Urothelium cell line (cell line): Measurements from ENCODE around the gene PAN3.

Experiments
- DNase-seq: peaks from one replicate; pipeline ENCODE4 v3.0.0; 2011; ENCODE audit warnings: low spot score, mixed read lengths
- FAIRE-seq: peaks from 2 replicates; lab custom pipeline; 2011; peaks lifted over from hg19 to GRCh38; lab: Jason Lieb, UNC

The PAN3 gene

GRCh38 chr13:28204690-28205443, 66.5 kb downstream of the PAN3 start:
- FAIRE-seq (no peak), DNase-seq (no peak)

GRCh38 chr13:28218679-28219078, 80.3 kb downstream of the PAN3 start:
- FAIRE-seq: no peak
- DNase-seq: no peak

GRCh38 chr13:28219408-28220099, 81.2 kb downstream of the PAN3 start:
- FAIRE-seq: no peak
- DNase-seq: no peak

DNA sequence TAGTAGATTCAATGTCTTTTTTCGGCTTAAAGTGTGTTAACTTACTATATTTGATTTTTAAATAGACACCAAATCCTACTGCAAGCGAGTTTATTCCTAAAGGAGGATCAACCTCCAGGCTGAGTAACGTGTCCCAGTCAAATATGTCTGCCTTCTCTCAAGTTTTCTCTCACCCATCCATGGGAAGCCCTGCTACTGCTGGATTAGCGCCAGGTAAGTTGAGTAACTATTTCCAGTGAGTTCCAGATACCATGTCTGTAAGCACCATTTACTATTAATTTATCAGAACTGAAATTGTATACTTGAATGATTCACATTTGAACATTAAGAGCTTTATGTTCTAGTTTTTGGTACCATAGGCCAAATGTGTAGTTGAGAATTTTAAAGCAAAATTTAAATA, 81.8 kb downstream of the PAN3 start:
- DNase-seq (no peak), FAIRE-seq (no peak)

DNA sequence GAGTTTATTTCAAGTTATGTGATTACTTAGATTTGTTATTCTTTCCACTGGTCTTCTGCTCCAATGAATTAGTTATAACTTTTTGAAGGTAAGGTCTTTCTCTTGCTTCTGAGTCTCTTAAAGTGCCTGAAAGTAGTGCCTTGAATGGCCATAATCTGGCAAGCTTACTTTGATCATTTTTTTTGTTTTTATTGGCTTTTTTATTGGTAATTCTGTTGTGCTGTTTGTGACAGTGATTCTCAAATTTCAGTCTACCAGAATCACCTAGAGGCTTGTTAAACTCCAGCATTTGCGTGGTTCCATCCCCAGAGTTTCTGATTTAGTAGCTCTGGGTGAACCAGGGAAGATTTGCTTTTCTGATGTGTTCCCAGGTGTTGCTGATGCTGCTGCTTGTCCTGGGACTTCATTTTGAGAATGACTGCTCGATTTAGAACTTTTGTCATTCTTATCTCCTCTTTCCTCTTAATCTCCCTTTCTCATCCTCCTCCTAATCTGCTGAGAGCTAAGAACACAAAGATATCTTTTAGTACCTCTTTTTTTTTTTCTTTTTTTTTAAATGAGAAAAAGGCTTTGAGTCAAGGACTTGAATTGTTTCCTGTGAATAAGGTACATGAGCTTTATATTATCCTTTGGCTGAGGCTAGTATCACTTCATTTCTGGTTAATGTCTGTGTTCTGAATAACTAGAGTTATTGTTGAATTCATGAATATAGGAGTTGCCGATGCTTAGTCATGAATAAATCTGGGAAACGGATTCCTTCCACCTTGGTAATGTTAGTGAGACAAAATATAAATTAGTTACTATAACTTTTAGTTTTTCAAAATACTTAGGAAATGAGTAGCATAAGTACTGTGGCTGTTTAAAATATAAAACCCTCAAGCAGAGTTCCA, 91.4 kb downstream of the PAN3 start:
- DNase-seq: no peak
- FAIRE-seq: no peak

DNA sequence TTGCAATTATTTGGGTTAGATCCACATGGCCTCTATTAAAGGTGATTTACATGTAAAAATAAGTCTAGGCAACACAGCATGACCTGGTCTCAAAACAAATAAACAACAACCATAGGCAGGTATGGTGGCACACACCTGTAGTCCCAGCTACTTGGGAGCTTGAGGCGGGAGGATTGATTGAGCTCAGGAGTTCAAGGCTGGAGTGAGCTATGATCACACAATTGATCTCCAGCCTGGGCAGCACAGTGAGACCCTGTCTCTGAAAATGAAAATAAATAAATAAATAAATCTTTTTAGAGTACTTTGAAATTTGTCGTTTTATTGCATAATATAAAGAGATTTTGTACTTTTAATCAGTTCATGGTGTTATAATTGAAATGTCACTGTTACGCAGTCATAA, 93.3 kb downstream of the PAN3 start:
- no peak for FAIRE-seq
- no peak for DNase-seq

GRCh38 chr13:28237944-28238343, 99.6 kb downstream of the PAN3 start:
- DNase-seq (no peak), FAIRE-seq (no peak)

DNA sequence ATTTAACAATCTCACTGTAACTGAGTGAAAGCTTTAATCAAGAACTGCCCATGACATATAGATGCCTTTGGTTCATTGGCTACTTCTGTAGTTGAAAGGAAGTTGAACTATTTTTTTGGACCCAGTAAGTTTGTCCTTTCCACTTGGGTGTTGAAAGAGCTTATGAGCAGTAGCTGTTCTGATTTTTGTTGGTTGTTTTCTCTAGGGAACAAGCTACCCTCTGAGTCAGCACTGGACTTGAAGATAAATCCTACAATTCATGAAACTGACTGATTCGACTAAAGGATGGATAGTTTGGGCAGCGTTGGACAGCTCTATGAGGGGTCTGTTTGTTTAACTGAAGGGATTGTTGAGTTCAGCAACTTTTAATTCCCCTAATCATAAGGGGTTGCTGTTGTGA, 101.0 kb downstream of the PAN3 start:
- DNase-seq: no peak
- no peak for FAIRE-seq

DNA sequence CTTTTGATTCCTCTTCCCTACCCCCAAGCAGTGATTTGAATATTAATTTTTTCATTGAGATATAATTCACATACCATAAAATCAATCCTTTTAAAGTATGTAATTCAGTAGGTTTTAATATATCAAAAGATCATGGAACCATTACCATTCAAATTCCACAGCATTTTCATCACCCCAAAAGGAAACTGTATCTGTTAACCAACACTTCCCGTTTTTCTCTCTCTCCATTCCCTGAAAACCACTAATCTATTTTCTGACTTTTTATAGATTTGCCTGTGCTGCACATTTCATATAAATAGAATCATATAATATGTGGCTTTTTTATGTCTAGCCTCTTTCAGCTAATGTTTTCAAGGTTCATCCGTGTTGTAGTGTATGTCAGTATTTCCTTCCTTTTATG, 107.1 kb downstream of the PAN3 start:
- FAIRE-seq: no peak
- no peak for DNase-seq

DNA sequence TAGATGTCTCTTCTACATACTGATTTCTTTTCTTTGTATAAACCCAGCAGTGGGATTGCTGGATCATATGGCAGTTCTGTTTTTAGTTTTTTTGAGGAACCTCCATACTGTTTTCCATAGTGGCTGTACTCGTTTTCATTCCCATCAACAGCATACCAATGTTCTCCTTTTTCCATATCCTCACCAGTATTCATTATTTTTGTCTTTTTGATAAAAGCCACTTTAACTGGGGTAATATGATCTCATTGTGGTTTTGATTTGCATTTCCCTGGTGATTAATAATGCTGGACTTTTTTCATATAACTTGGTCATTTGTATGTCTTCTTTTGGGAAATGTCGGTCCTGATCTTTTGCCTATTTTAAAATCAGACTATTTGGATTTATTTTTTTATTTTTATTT, 108.5 kb downstream of the PAN3 start:
- DNase-seq (no peak), FAIRE-seq (no peak)

DNA sequence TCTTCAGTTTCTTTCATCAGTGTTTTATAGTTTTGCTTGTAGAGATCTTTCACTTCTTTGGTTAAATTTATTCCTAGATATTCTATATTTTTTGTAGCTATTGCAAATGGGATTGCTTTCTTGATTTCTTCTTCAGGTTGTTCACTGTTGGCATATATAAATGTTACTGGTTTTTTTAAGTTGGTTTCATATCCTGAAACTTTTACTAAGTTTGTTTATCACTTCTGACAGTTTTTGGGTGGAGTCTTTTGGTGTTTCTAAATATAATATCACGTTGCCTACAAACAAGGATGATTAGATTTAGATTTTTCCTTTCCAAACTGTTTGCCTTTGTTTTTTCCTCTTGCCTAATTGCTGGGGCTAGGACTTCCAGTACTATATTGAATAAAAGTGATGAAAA, 109.7 kb downstream of the PAN3 start:
- FAIRE-seq: no peak
- no peak for DNase-seq

DNA sequence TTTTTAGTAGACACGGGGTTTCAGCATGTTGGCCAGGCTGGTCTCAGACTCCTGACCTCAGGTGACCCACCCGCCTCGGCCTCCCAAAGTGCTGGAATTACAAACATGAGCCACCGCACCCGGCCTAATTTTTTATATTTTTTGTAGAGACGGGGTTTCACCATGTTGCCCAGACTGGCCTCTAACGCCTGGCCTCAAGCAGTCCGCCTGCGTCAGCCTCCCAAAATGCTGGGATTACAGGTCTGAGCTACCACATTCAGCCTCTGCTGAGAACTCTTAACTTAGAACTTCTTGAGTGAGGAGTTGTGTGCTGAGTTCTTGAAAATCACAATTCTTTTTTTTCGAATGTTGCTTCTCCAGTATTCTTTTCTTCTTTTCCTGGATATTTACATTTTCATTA, 112.2 kb downstream of the PAN3 start:
- DNase-seq: no peak
- FAIRE-seq: no peak

- DNase-seq: no peak
- no peak for FAIRE-seq
These were observed 113.1 kb downstream of the PAN3 start for GRCh38 chr13:28251466-28251865.

- FAIRE-seq: no peak
These were observed 114.2 kb downstream of the PAN3 start for GRCh38 chr13:28252547-28252946.

GRCh38 chr13:28257305-28257704, 119.0 kb downstream of the PAN3 start:
- FAIRE-seq: no peak
- no peak for DNase-seq

More at GRCh38 chr13:28252547-28252946, 114.2 kb downstream of the PAN3 start:
- no peak for DNase-seq

- FAIRE-seq (no peak), DNase-seq (no peak)
These were observed 120.1 kb downstream of the PAN3 start for GRCh38 chr13:28258417-28258816.

DNA sequence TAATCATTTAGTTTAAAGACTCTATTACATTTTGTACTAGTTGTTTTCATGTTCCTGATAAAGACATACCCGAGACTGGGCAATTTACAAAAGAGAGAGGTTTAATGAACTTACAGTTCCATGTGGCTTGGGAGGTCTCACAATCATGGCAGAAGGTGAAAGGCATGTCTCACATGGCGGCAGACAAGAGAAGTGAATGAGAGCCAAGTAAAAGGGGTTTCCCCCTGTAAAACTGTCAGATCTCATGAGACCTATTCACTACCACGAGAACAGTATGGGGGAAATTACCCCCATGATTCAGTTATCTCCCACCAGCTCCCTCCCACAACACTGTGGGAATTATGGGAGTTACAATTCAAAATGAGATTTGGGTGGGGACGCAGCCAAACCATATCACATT, 129.2 kb downstream of the PAN3 start:
- DNase-seq: no peak
- FAIRE-seq: no peak

DNA sequence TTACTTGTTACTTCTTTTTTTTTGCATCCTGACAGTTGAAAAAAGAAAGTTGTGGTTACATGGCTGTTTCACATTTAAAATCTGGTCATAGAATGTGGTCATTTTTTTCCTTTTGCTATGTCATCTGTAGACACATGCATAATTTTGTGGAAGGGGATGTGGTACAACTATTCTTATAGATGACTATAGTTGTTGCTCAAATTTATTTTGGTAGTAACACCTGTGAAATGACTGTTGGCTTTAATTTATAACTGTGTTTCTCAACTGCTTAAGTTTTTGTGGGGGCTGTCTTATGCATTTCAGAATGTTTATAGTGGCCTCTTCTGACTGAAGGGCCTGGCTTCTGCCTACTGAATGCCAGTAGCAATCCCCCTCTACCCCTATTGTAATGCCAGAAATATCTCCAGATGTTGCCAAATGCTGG, 130.5 kb downstream of the PAN3 start:
- FAIRE-seq: no peak

GRCh38 chr13:28271056-28271840, 132.9 kb downstream of the PAN3 start:
- DNase-seq: no peak
- FAIRE-seq: no peak

More for the DNA sequence above, 130.5 kb downstream of the PAN3 start:
- no peak for DNase-seq

DNA sequence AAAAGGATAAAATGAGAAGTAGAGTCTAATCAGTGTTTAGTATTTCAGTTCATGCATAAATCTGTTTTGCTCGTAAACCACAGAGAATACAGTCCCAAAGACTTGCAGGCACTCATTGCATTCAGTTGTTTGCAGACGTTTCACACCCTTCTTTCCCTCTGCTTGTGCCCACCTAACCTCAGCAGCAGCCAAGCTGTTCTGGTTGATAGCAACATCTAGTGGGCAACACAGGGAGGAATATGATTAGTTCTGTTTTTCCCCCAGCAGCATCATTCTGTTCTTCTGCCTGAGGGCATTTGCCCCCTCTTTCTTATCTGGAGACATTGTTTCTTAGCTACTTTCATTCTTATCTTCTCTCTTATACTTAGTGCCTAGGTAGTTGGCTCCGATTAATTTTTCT, 135.6 kb downstream of the PAN3 start:
- DNase-seq: no peak
- no peak for FAIRE-seq

DNA sequence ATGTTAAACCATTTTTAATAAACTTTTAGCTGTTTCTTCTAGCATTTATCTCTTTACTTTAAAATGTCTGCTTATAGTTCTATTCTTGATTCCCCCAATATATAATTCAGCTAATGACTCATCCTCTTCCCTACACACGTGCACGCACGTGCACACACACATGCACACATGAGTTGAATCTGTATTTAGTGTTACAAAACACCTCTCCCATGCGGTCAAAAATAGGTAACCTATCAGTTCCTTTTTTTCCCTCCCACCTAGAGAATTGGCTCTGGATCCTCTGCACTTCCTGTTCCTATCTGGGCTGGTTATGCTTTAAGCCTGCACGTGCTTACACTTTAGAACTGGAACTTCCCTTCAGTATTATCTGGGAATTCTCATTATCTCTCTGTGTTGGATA, 144.1 kb downstream of the PAN3 start:
- FAIRE-seq: no peak
- DNase-seq: no peak
